Omental fat pad (tissue), 4 donors: Measurements from ENCODE around the gene MALRD1. TPM values are rescaled to one million over a fixed set of nuclear protein-coding genes. Genes with fewer than 3 reads are reported as not detected.
A peak's percentile ranks its signal among the peaks of the same experiment; 100 is the strongest.

Experiments used
- ATAC-seq: fragments of 150-250 bp; one replicate; pipeline ENCODE4 v1.9.1; 2016; ENCODE audit warnings: mild to moderate bottlenecking, moderate library complexity; ENCODE audit not compliant: low FRiP score
- DNase-seq: peaks from one replicate; pipeline ENCODE4 v3.0.0-alpha.2; 2019; ENCODE audit warnings: low spot score
- small RNA-seq: library from RNA; depleted of rRNA; stranded (forward); fragments of <200 nt; gene quantifications from one replicate; pipeline ENCODE3, GENCODE V24; 2016
- total RNA-seq, 4 donors: library from RNA; depleted of rRNA; stranded (reverse); fragments of >200 nt; gene quantifications; one replicate each; pipeline ENCODE4 v1.1.0, GENCODE V29; 2016
- TF ChIP-seq, protein P1 (sequence below), 3 donors: fragments of 450-650 bp; IDR thresholded peaks; one replicate each; pipeline ENCODE4 v1.5.1; 2016 to 2017; ENCODE audit warnings: antibody characterized with exemption in 3 of 3, mild to moderate bottlenecking in 3 of 3, moderate library complexity in 2 of 3

The MALRD1 gene
- total RNA-seq, 4 donors from 2014 or later, result 0.93 to 2.4 (median 1.4) TPM

DNA sequence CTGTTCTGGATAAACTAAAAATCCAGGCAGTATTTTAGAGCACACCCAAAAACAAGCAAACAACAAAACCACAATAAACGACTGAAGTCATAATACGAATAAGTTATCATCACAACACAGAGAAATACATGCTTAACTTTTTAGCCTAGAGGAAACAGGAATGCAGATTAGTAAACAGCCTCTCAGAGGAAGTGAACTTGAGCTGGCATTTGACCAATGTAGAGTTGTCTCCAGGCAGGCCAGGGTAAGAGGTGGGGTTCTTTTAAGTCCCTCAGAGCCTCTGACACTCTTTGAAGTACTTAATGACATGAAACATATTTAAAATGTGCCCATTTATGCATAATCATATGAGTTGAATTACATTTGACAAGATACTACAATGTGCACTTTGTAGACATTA lies 724.4 kb downstream of the MALRD1 start:
- TF ChIP-seq, protein P1, sequence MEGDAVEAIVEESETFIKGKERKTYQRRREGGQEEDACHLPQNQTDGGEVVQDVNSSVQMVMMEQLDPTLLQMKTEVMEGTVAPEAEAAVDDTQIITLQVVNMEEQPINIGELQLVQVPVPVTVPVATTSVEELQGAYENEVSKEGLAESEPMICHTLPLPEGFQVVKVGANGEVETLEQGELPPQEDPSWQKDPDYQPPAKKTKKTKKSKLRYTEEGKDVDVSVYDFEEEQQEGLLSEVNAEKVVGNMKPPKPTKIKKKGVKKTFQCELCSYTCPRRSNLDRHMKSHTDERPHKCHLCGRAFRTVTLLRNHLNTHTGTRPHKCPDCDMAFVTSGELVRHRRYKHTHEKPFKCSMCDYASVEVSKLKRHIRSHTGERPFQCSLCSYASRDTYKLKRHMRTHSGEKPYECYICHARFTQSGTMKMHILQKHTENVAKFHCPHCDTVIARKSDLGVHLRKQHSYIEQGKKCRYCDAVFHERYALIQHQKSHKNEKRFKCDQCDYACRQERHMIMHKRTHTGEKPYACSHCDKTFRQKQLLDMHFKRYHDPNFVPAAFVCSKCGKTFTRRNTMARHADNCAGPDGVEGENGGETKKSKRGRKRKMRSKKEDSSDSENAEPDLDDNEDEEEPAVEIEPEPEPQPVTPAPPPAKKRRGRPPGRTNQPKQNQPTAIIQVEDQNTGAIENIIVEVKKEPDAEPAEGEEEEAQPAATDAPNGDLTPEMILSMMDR (IDR thresholded peaks at IDR 0.05), result no peak
- DNase-seq (no peak), ATAC-seq (no peak)

DNA sequence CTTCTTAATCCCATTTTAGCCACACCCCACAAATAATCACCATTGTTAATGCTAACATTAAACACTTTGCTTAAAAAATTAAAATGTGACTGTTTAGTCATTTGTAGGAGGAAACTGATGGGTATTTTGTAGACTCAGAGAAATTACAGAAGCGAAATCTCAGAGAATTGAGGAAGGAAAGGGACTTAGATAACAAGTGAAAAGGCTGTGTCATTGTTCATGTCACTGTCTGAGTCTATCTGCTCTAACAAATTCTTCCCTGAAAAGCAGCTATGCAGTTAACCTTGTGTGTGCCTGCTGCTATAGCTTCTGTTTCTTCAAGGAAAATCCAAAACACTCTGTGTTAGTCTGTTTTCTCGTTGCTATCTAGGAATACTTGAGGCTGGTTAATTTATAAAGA lies 726.7 kb downstream of the MALRD1 start:
- DNase-seq (no peak), ATAC-seq (no peak)
- TF ChIP-seq, protein P1 (IDR thresholded peaks at IDR 0.05), result no peak

DNA sequence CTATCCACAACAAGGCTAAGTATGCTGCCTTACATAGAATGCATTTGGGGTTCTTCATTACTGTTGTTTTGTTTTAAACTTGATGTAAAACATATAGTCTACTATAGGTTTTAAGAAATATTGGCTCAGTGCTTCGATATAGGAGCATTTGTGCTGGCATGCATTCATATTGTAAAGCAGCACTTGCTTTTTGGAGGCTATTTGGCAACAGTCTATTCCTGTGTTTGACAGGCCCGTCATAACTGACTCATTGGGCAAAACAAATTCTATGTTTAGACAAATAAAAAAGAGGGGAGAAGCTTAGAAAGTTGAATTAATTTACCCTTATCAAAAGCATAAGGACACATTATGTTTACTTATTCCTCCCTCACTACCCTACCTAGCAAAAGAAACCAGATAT lies 729.2 kb downstream of the MALRD1 start:
- no peak for ATAC-seq
- DNase-seq, result no peak
- TF ChIP-seq, protein P1 (IDR thresholded peaks at IDR 0.05), result no peak

DNA sequence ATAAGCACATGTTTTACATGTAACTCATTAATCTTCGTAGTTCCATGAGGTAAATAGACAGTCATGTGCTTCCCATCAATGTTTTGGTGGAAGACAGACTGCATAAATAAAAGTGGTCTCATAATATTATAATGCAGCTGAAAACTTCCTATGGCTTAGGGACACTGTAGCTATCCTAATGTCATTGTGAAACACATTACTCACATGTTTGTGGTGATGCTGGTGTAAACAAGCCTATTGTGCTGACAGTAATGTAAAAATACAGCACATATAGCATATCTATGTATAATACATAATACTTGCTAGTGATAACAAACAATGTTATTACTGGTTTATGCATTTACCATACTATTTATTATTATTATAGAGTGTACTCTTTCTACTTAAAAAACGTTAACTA lies 730.4 kb downstream of the MALRD1 start:
- no peak for ATAC-seq
- TF ChIP-seq, protein P1 (IDR thresholded peaks at IDR 0.05), result no peak
- DNase-seq, result no peak

DNA sequence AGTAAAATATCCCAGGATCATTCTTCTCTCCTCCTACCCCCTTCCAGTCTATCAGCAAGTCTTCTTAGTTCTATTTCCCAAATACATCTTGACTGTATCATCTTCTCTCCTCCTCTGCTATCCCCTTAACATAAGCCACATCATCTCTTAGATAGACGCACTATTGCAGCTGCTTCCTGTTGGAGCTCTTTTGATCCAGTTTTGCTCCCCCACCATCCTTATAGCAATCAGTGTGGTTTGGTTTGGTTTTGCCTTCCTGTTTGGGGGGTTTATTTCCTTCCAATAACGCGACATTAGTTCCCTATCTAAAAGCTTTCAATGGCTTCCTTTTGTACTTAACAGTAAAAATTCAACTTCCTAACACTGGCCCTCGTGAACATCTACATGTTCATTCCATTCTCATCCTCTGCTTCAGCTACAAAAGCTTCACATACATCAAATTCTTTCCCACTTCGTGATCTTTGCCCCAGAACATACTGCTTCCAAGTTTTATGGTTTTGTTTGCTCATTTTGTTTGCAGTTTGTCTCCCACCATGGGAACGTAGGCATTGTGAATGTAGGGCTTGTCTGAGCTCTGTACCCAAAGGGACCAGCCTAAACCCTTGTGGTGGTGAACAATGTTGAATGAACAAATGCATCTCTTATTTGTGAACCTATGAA lies 734.0 kb downstream of the MALRD1 start:
- ATAC-seq, result no peak
- TF ChIP-seq, protein P1 (IDR thresholded peaks at IDR 0.05), result no peak
- DNase-seq, result no peak

DNA sequence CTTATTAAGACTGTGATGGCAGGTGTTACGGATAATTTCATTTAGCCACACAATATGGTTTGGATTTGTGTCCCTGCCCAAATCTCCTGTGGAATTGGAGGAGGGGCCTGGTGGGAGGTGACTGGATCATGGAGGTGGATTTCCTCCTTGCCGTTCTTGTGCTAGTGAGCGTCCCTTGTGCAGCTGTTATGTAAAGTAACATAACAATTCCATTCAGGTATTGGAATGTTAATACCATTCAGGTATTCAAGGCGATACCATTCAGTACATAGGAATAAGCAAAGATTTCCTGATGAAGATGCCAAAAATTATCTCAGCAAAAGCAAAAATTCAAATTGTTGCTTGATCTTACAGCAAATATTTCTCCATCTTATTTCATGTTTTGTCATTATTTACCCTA lies 735.1 kb downstream of the MALRD1 start:
- no peak for ATAC-seq
- TF ChIP-seq, protein P1 (IDR thresholded peaks at IDR 0.05), result no peak
- no peak for DNase-seq

Small RNA genes lying within 50 kb of the gene (small RNA-seq; reads per million reads assigned to genes)
- not detected for gene AL354695.1
- not detected for gene HMGN1P20
- not detected for gene RF00012
- gene RNA5SP303, result 60.7 reads per million, percentile 96 among the genes with 10 or more reads in this experiment
